ENCODE data around the gene PPP2R5D. TPM values are rescaled to one million over a fixed set of nuclear protein-coding genes. Genes with fewer than 3 reads are reported as not detected.

Gene PPP2R5D
- total and polyA plus RNA-seq, 4 donors = 6.7 to 13.9 (median 13.2) TPM

DNA sequence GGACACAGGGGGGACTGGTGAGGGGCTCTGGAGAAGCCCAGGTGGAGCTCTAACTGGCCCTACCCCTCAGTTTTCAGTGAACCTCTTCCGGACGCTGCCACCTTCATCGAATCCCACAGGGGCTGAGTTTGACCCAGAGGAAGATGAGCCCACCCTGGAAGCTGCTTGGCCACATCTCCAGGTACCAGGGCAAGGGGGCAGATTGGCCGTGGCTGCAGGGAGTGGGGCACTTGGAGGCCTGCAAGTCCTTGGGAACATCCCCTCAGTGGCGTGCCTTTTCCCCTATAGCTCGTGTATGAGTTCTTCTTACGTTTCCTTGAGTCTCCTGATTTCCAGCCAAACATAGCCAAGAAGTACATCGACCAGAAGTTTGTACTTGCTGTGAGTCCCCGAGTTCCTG lies 22.8 kb downstream of the PPP2R5D start:
- Histone ChIP-seq H3K9me3 (ENCODE audit: control insufficient read depth in 4 of 4, low read length in 3 of 4) (no peaks in the 10 kb centered on the region), H3K27ac (ENCODE audit: low read depth in 1 of 2, low read length in 2 of 2) (no peak overlapping the region), H3K9ac (ENCODE audit: low read depth in 1 of 2, low read length in 2 of 2) (no peak overlapping the region), H3K4me1 (ENCODE audit: control insufficient read depth in 4 of 4, insufficient read depth in 4 of 4, low read length in 3 of 4) (peaks cover 0 to under 1% (median 0%) of the 10 kb centered on the region in 4 donors), H3K4me3 (ENCODE audit: low read depth in 1 of 3, low read length in 3 of 3) (no peak overlapping the region), H3K36me3 (ENCODE audit: control insufficient read depth in 4 of 4, insufficient read depth in 3 of 4, low read depth in 1 of 4, low read length in 3 of 4) (peaks cover 2 to 52% (median 31%) of the 10 kb centered on the region in 4 donors), H3K27me3 (ENCODE audit: control insufficient read depth in 4 of 4, insufficient read depth in 4 of 4, low read length in 3 of 4) (no peaks in the 10 kb centered on the region)
- 93% methylated on average over 9 of the region's 9 CpGs for WGBS
- TF ChIP-seq, protein P1, sequence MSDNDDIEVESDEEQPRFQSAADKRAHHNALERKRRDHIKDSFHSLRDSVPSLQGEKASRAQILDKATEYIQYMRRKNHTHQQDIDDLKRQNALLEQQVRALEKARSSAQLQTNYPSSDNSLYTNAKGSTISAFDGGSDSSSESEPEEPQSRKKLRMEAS (IDR thresholded peaks at IDR 0.05) = no peak
- TF ChIP-seq HNF4A (conservative IDR thresholded peaks at IDR 0.05) = no peak
- no peak for DNase-seq (ENCODE audit: low spot score)

DNA sequence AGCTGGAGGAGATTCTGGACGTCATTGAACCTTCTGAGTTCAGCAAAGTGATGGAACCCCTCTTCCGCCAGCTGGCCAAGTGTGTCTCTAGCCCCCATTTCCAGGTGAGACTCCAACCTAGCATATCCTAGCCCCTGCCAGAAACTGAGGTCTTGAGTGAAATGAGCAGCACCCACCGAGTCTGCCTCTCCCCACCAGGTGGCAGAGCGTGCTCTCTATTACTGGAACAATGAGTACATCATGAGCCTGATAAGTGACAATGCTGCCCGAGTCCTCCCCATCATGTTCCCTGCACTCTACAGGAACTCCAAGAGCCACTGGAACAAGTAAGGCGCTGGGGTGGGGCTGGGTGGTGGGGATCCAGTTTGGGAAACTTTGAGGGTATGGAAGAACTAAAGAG lies 24.8 kb downstream of the PPP2R5D start:
- DNase-seq (ENCODE audit: low spot score) = peak; percentile 46
- H3K27me3 ChIP-seq (ENCODE audit: control insufficient read depth in 4 of 4, insufficient read depth in 4 of 4, low read length in 3 of 4) = no peaks in the 10 kb centered on the region
- no peak for TF ChIP-seq TAF1 (conservative IDR thresholded peaks at IDR 0.05)
- no peak for TF ChIP-seq EGR1 (IDR thresholded peaks at IDR 0.05; ENCODE audit: low read depth in 2 of 2)
- TF ChIP-seq, protein P2, sequence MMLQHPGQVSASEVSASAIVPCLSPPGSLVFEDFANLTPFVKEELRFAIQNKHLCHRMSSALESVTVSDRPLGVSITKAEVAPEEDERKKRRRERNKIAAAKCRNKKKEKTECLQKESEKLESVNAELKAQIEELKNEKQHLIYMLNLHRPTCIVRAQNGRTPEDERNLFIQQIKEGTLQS (IDR thresholded peaks at IDR 0.05) = no peak
- TF ChIP-seq, protein P3, sequence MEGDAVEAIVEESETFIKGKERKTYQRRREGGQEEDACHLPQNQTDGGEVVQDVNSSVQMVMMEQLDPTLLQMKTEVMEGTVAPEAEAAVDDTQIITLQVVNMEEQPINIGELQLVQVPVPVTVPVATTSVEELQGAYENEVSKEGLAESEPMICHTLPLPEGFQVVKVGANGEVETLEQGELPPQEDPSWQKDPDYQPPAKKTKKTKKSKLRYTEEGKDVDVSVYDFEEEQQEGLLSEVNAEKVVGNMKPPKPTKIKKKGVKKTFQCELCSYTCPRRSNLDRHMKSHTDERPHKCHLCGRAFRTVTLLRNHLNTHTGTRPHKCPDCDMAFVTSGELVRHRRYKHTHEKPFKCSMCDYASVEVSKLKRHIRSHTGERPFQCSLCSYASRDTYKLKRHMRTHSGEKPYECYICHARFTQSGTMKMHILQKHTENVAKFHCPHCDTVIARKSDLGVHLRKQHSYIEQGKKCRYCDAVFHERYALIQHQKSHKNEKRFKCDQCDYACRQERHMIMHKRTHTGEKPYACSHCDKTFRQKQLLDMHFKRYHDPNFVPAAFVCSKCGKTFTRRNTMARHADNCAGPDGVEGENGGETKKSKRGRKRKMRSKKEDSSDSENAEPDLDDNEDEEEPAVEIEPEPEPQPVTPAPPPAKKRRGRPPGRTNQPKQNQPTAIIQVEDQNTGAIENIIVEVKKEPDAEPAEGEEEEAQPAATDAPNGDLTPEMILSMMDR (IDR thresholded peaks at IDR 0.05; ENCODE audit: low read depth, low read length, missing input control) = peak; percentile 44
- TF ChIP-seq RAD21 (IDR thresholded peaks at IDR 0.05) = peak; percentile 51 to 75
- H3K36me3 ChIP-seq (ENCODE audit: control insufficient read depth in 4 of 4, insufficient read depth in 3 of 4, low read depth in 1 of 4, low read length in 3 of 4) = peaks cover 2 to 54% (median 31%) of the 10 kb centered on the region in 4 donors
- H3K4me3 ChIP-seq (ENCODE audit: low read depth in 1 of 3, low read length in 3 of 3) = no peak overlapping the region
- no peak overlapping the region for H3K9ac ChIP-seq (ENCODE audit: low read depth in 1 of 2, low read length in 2 of 2)
- H3K9me3 ChIP-seq (ENCODE audit: control insufficient read depth in 4 of 4, low read length in 3 of 4) = no peaks in the 10 kb centered on the region
- WGBS = 77% methylated on average over 6 of the region's 6 CpGs
- H3K4me1 ChIP-seq (ENCODE audit: control insufficient read depth in 4 of 4, insufficient read depth in 4 of 4, low read length in 3 of 4) = peaks cover 0 to 15% (median 13%) of the 10 kb centered on the region in 4 donors
- H3K27ac ChIP-seq (ENCODE audit: low read depth in 1 of 2, low read length in 2 of 2) = no peak overlapping the region

DNA sequence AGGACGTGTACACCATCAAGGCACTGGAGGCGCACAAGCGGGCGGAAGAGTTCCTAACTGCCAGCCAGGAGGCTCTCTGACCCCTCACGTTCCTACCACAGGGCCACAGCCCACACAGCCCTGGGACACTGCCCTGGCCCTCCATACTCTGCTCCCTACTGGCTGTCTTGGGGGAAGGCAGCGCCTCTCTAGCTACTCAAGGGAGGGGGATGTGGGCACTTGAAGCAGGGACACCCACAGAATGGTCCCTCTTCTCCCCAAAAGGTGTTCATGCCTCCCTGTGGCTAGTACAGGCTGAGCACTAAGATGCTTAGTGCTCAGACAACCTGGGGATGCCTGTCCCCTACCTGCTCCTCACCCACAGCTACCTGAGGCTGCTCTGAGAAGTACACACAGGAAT lies 26.8 kb downstream of the PPP2R5D start:
- H3K4me3 ChIP-seq (ENCODE audit: low read depth in 1 of 3, low read length in 3 of 3) = no peak overlapping the region
- no peaks in the 10 kb centered on the region for H3K27me3 ChIP-seq (ENCODE audit: control insufficient read depth in 4 of 4, insufficient read depth in 4 of 4, low read length in 3 of 4)
- TF ChIP-seq HNF4G (IDR thresholded peaks at IDR 0.05) (no peak), TAF1 (conservative IDR thresholded peaks at IDR 0.05) (no peak), FOXA1 (IDR thresholded peaks at IDR 0.05) (no peak), RAD21 (IDR thresholded peaks at IDR 0.05) (no peak), HNF4A (conservative IDR thresholded peaks at IDR 0.05) (no peak), RXRA (IDR thresholded peaks at IDR 0.05) (no peak), JUND (IDR thresholded peaks at IDR 0.05) (no peak), GABPA (IDR thresholded peaks at IDR 0.05 in 1 of 2, conservative IDR thresholded peaks at IDR 0.05 in 1 of 2) (no peak), NR2F2 (IDR thresholded peaks at IDR 0.05) (no peak), SP1 (IDR thresholded peaks at IDR 0.05) (no peak), EGR1 (IDR thresholded peaks at IDR 0.05; ENCODE audit: low read depth in 2 of 2) (no peak)
- TF ChIP-seq, protein P2 (IDR thresholded peaks at IDR 0.05) = no peak
- TF ChIP-seq, protein P4, sequence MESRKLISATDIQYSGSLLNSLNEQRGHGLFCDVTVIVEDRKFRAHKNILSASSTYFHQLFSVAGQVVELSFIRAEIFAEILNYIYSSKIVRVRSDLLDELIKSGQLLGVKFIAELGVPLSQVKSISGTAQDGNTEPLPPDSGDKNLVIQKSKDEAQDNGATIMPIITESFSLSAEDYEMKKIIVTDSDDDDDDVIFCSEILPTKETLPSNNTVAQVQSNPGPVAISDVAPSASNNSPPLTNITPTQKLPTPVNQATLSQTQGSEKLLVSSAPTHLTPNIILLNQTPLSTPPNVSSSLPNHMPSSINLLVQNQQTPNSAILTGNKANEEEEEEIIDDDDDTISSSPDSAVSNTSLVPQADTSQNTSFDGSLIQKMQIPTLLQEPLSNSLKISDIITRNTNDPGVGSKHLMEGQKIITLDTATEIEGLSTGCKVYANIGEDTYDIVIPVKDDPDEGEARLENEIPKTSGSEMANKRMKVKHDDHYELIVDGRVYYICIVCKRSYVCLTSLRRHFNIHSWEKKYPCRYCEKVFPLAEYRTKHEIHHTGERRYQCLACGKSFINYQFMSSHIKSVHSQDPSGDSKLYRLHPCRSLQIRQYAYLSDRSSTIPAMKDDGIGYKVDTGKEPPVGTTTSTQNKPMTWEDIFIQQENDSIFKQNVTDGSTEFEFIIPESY (IDR thresholded peaks at IDR 0.05) = no peak
- TF ChIP-seq, protein P3 (IDR thresholded peaks at IDR 0.05; ENCODE audit: low read depth, low read length, missing input control) = no peak
- TF ChIP-seq, protein P5, sequence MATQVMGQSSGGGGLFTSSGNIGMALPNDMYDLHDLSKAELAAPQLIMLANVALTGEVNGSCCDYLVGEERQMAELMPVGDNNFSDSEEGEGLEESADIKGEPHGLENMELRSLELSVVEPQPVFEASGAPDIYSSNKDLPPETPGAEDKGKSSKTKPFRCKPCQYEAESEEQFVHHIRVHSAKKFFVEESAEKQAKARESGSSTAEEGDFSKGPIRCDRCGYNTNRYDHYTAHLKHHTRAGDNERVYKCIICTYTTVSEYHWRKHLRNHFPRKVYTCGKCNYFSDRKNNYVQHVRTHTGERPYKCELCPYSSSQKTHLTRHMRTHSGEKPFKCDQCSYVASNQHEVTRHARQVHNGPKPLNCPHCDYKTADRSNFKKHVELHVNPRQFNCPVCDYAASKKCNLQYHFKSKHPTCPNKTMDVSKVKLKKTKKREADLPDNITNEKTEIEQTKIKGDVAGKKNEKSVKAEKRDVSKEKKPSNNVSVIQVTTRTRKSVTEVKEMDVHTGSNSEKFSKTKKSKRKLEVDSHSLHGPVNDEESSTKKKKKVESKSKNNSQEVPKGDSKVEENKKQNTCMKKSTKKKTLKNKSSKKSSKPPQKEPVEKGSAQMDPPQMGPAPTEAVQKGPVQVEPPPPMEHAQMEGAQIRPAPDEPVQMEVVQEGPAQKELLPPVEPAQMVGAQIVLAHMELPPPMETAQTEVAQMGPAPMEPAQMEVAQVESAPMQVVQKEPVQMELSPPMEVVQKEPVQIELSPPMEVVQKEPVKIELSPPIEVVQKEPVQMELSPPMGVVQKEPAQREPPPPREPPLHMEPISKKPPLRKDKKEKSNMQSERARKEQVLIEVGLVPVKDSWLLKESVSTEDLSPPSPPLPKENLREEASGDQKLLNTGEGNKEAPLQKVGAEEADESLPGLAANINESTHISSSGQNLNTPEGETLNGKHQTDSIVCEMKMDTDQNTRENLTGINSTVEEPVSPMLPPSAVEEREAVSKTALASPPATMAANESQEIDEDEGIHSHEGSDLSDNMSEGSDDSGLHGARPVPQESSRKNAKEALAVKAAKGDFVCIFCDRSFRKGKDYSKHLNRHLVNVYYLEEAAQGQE (IDR thresholded peaks at IDR 0.05) = no peak
- TF ChIP-seq, protein P1 (IDR thresholded peaks at IDR 0.05) = no peak
- H3K36me3 ChIP-seq (ENCODE audit: control insufficient read depth in 4 of 4, insufficient read depth in 3 of 4, low read depth in 1 of 4, low read length in 3 of 4) = peaks cover 2 to 51% (median 31%) of the 10 kb centered on the region in 4 donors
- H3K9ac ChIP-seq (ENCODE audit: low read depth in 1 of 2, low read length in 2 of 2) = no peak overlapping the region
- DNase-seq (ENCODE audit: low spot score) = no peak
- H3K27ac ChIP-seq (ENCODE audit: low read depth in 1 of 2, low read length in 2 of 2) = no peak overlapping the region
- no peaks in the 10 kb centered on the region for H3K9me3 ChIP-seq (ENCODE audit: control insufficient read depth in 4 of 4, low read length in 3 of 4)
- WGBS = 91% methylated on average over 6 of the region's 6 CpGs
- peaks cover 3 to 30% (median 23%) of the 10 kb centered on the region in 4 donors for H3K4me1 ChIP-seq (ENCODE audit: control insufficient read depth in 4 of 4, insufficient read depth in 4 of 4, low read length in 3 of 4)
